ENCODE data around the gene SYNPR. TPM values are rescaled to one million over a fixed set of nuclear protein-coding genes. Genes with fewer than 3 reads are reported as not detected.
A peak's percentile ranks its signal among the peaks of the same experiment; 100 is the strongest.

The SYNPR gene
- total RNA-seq, 2 experiments from 2014 or later, result not detected

GRCh38 chr3:63323766-63324165 lies 45.7 kb downstream of the SYNPR start:
- H3K4me1 Mint-ChIP-seq (ENCODE audit: low read depth), result no peaks in the 10 kb centered on the region
- no peaks in the 10 kb centered on the region for H3K9me3 Mint-ChIP-seq
- no peak overlapping the region for H3K27ac Mint-ChIP-seq
- H3K4me3 Mint-ChIP-seq, result no peak overlapping the region
- ChIA-PET CTCF (no interaction called here), POLR2A (no interaction called here)
- intact Hi-C loops (cut with micrococcal nuclease), result no loop called here
- DNase-seq, result no peak
- peaks cover 2% of the 10 kb centered on the region for H3K27me3 Mint-ChIP-seq
- no peaks in the 10 kb centered on the region for H3K36me3 Mint-ChIP-seq

- POLR2A ChIA-PET, result no interaction called here
- Mint-ChIP-seq H3K36me3 (no peaks in the 10 kb centered on the region), H3K9me3 (no peaks in the 10 kb centered on the region), H3K27ac (no peak overlapping the region), H3K4me3 (no peak overlapping the region), H3K4me1 (ENCODE audit: low read depth) (no peaks in the 10 kb centered on the region), H3K27me3 (peaks cover 2% of the 10 kb centered on the region)
- DNase-seq, result no peak
- intact Hi-C loops (cut with micrococcal nuclease), result no loop called here
- CTCF ChIA-PET, result no interaction called here
These were observed 46.5 kb downstream of the SYNPR start for GRCh38 chr3:63324621-63325020.

- CTCF ChIA-PET, result no interaction called here
These were observed 47.3 kb downstream of the SYNPR start for GRCh38 chr3:63325386-63325785.

GRCh38 chr3:63328365-63328764 lies 50.3 kb downstream of the SYNPR start:
- Mint-ChIP-seq H3K9me3 (no peaks in the 10 kb centered on the region), H3K4me3 (no peak overlapping the region), H3K27ac (no peak overlapping the region), H3K36me3 (no peaks in the 10 kb centered on the region), H3K27me3 (peaks cover 2% of the 10 kb centered on the region), H3K4me1 (ENCODE audit: low read depth) (no peaks in the 10 kb centered on the region)
- intact Hi-C loops (cut with micrococcal nuclease), result no loop called here
- DNase-seq, result no peak
- CTCF ChIA-PET, result no interaction called here
- POLR2A ChIA-PET, result no interaction called here

More at GRCh38 chr3:63325386-63325785, 47.3 kb downstream of the SYNPR start:
- intact Hi-C loops (cut with micrococcal nuclease), result no loop called here
- Mint-ChIP-seq H3K9me3 (no peaks in the 10 kb centered on the region), H3K36me3 (no peaks in the 10 kb centered on the region), H3K27ac (no peak overlapping the region), H3K4me3 (no peak overlapping the region), H3K27me3 (peaks cover 2% of the 10 kb centered on the region), H3K4me1 (ENCODE audit: low read depth) (no peaks in the 10 kb centered on the region)
- POLR2A ChIA-PET, result no interaction called here
- DNase-seq, result no peak

- Mint-ChIP-seq H3K27ac (no peak overlapping the region), H3K36me3 (no peaks in the 10 kb centered on the region), H3K27me3 (no peaks in the 10 kb centered on the region), H3K4me1 (ENCODE audit: low read depth) (no peaks in the 10 kb centered on the region), H3K9me3 (no peaks in the 10 kb centered on the region), H3K4me3 (no peak overlapping the region)
- intact Hi-C loops (cut with micrococcal nuclease), result no loop called here
- ChIA-PET POLR2A (no interaction called here), CTCF (no interaction called here)
- no peak for DNase-seq
These were observed 53.4 kb downstream of the SYNPR start for GRCh38 chr3:63331520-63331919.

- Mint-ChIP-seq H3K4me1 (ENCODE audit: low read depth) (no peaks in the 10 kb centered on the region), H3K36me3 (no peaks in the 10 kb centered on the region), H3K27me3 (no peaks in the 10 kb centered on the region), H3K4me3 (no peak overlapping the region), H3K27ac (no peak overlapping the region), H3K9me3 (no peaks in the 10 kb centered on the region)
- DNase-seq, result no peak
- ChIA-PET CTCF (interaction anchor here (3.0 kb wide), 1 partner anchor 16 kb away, joined by 7 read pairs; no protein-coding TSS in a partner anchor), POLR2A (no interaction called here)
- intact Hi-C loops (cut with micrococcal nuclease), result no loop called here
These were observed 55.7 kb downstream of the SYNPR start for GRCh38 chr3:63333815-63334214.

GRCh38 chr3:63338351-63338750 lies 60.2 kb downstream of the SYNPR start:
- Mint-ChIP-seq H3K27me3 (no peaks in the 10 kb centered on the region), H3K27ac (no peak overlapping the region), H3K36me3 (no peaks in the 10 kb centered on the region), H3K4me3 (no peak overlapping the region), H3K4me1 (ENCODE audit: low read depth) (no peaks in the 10 kb centered on the region), H3K9me3 (no peaks in the 10 kb centered on the region)
- intact Hi-C loops (cut with micrococcal nuclease), result no loop called here
- DNase-seq, result no peak
- POLR2A ChIA-PET, result no interaction called here
- CTCF ChIA-PET, result interaction anchor here (1.4 kb wide), 1 partner anchor 11 kb away, joined by 8 read pairs; no protein-coding TSS in a partner anchor

- CTCF ChIA-PET, result interaction anchor here (1.6 kb wide), 1 partner anchor 475 kb away, joined by 6 read pairs; the partner anchor contains the start of gene C3orf49
- Mint-ChIP-seq H3K36me3 (no peaks in the 10 kb centered on the region), H3K9me3 (no peaks in the 10 kb centered on the region), H3K4me1 (ENCODE audit: low read depth) (peaks cover 2% of the 10 kb centered on the region), H3K27ac (no peak overlapping the region), H3K27me3 (peaks cover 4% of the 10 kb centered on the region), H3K4me3 (no peak overlapping the region)
- peak; percentile 74 for DNase-seq
- intact Hi-C loops (cut with micrococcal nuclease), result no loop called here
- POLR2A ChIA-PET, result no interaction called here
These were observed 65.6 kb downstream of the SYNPR start for GRCh38 chr3:63343674-63344073.

- no peak overlapping the region for H3K4me3 Mint-ChIP-seq
- ChIA-PET CTCF (interaction anchor here (1.6 kb wide), 1 partner anchor 474 kb away, joined by 6 read pairs; the partner anchor contains the start of gene C3orf49), POLR2A (no interaction called here)
- H3K4me1 Mint-ChIP-seq (ENCODE audit: low read depth), result peaks cover 2% of the 10 kb centered on the region
- DNase-seq, result no peak
- H3K9me3 Mint-ChIP-seq, result no peaks in the 10 kb centered on the region
- intact Hi-C loops (cut with micrococcal nuclease), result no loop called here
- H3K36me3 Mint-ChIP-seq, result no peaks in the 10 kb centered on the region
- H3K27me3 Mint-ChIP-seq, result peaks cover 8% of the 10 kb centered on the region
- no peak overlapping the region for H3K27ac Mint-ChIP-seq
These were observed 66.6 kb downstream of the SYNPR start for GRCh38 chr3:63344661-63345060.

- peaks cover 23% of the 10 kb centered on the region for H3K27me3 Mint-ChIP-seq
- CTCF ChIA-PET, result interaction anchor here (0.7 to 6.7 kb wide), 19 partner anchors 8 to 994 kb away, joined by 3 to 94 read pairs (median 4); partner anchors contain the start of gene C3orf49
- H3K36me3 Mint-ChIP-seq, result no peaks in the 10 kb centered on the region
- no peak overlapping the region for H3K27ac Mint-ChIP-seq
- DNase-seq, result peak; percentile 50
- H3K9me3 Mint-ChIP-seq, result no peaks in the 10 kb centered on the region
- POLR2A ChIA-PET, result no interaction called here
- intact Hi-C loops (cut with micrococcal nuclease), result loop anchor here (1.0 kb wide), 1 partner anchor 468 kb away; no protein-coding TSS in a partner anchor
- no peaks in the 10 kb centered on the region for H3K4me1 Mint-ChIP-seq (ENCODE audit: low read depth)
- H3K4me3 Mint-ChIP-seq, result no peak overlapping the region
These were observed 71.8 kb downstream of the SYNPR start for GRCh38 chr3:63349583-63350573.

GRCh38 chr3:63351159-63352007 lies 73.3 kb downstream of the SYNPR start:
- Mint-ChIP-seq H3K27me3 (peaks cover 22% of the 10 kb centered on the region), H3K27ac (no peak overlapping the region), H3K36me3 (no peaks in the 10 kb centered on the region), H3K9me3 (no peaks in the 10 kb centered on the region), H3K4me3 (no peak overlapping the region), H3K4me1 (ENCODE audit: low read depth) (no peaks in the 10 kb centered on the region)
- CTCF ChIA-PET, result interaction anchor here (0.6 to 6.7 kb wide), 9 partner anchors 12 to 1111 kb away, joined by 3 to 94 read pairs (median 3); partner anchors contain the start of gene C3orf49
- intact Hi-C loops (cut with micrococcal nuclease), result no loop called here
- no peak for DNase-seq
- POLR2A ChIA-PET, result no interaction called here

GRCh38 chr3:63352008-63352279 lies 73.8 kb downstream of the SYNPR start:
- H3K9me3 Mint-ChIP-seq, result no peaks in the 10 kb centered on the region
- H3K36me3 Mint-ChIP-seq, result no peaks in the 10 kb centered on the region
- H3K4me3 Mint-ChIP-seq, result no peak overlapping the region
- peaks cover 22% of the 10 kb centered on the region for H3K27me3 Mint-ChIP-seq
- intact Hi-C loops (cut with micrococcal nuclease), result no loop called here
- no peak overlapping the region for H3K27ac Mint-ChIP-seq
- DNase-seq, result no peak
- no peaks in the 10 kb centered on the region for H3K4me1 Mint-ChIP-seq (ENCODE audit: low read depth)
- ChIA-PET POLR2A (no interaction called here), CTCF (interaction anchor here (0.6 to 6.7 kb wide), 3 partner anchors 44 to 466 kb away, joined by 3 to 94 read pairs (median 3); partner anchors contain the start of gene C3orf49)
